Vagina (tissue), 2 donors: Measurements from ENCODE around the gene FMN2.

Experiments used
- POLR2A ChIP-seq, 2 donors: fragments of 450-650 bp; IDR thresholded peaks; one replicate each; pipeline ENCODE4 v1.6.1; 2017; ENCODE audit warnings: antibody characterized with exemption in 2 of 2, mild to moderate bottlenecking in 2 of 2, moderate library complexity in 2 of 2
- TF ChIP-seq, protein P1 (sequence below), 3 experiments: fragments of 450-650 bp in 2 of 3; fragments of 200-600 bp in 1 of 3; sonication (generic) in 1 of 3; IDR thresholded peaks; one replicate each; pipeline ENCODE4 v1.5.1; 2017 to 2019; ENCODE audit warnings: antibody characterized with exemption in 3 of 3, mild to moderate bottlenecking in 2 of 3, moderate library complexity in 2 of 3

DNA sequence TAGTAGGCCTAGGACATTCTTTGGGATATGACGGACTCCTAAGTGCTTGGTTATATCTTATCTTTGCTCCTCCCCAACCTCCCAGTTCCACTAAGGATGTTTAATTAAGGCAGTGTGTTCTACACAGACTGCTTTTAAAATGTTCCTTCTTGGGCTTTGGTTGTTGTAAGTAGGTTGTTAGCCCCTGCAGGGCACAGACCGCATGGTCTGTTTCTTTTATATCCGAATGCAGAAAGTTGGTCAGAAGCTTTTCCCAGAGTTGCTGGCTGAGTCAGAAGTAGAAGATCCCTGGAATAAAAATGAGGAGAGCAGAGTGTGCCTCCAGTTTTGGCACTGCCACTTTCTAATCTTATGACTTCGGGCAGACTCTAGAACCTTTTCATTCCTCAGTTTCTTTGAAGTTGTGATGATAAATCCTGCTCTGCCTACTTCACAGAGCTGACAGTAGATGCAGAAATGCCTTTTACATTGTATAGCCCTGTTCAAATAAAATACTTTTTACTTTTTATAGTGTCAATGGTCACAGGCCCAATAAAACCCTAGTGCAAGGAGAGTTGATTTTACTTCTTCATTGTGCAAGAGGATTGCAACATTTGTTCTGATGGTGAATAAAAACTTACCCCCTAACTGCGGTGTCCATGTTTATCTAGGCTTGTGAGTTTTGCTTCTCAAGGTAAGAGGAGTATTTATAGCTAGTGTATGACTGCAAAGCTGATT lies 18.4 kb downstream of the FMN2 start:
- TF ChIP-seq, protein P1, sequence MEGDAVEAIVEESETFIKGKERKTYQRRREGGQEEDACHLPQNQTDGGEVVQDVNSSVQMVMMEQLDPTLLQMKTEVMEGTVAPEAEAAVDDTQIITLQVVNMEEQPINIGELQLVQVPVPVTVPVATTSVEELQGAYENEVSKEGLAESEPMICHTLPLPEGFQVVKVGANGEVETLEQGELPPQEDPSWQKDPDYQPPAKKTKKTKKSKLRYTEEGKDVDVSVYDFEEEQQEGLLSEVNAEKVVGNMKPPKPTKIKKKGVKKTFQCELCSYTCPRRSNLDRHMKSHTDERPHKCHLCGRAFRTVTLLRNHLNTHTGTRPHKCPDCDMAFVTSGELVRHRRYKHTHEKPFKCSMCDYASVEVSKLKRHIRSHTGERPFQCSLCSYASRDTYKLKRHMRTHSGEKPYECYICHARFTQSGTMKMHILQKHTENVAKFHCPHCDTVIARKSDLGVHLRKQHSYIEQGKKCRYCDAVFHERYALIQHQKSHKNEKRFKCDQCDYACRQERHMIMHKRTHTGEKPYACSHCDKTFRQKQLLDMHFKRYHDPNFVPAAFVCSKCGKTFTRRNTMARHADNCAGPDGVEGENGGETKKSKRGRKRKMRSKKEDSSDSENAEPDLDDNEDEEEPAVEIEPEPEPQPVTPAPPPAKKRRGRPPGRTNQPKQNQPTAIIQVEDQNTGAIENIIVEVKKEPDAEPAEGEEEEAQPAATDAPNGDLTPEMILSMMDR (IDR thresholded peaks at IDR 0.05), result no peak
- no peak for TF ChIP-seq POLR2A (IDR thresholded peaks at IDR 0.05)
